ENCODE measurements around the gene CUL9.

Gene CUL9

DNA sequence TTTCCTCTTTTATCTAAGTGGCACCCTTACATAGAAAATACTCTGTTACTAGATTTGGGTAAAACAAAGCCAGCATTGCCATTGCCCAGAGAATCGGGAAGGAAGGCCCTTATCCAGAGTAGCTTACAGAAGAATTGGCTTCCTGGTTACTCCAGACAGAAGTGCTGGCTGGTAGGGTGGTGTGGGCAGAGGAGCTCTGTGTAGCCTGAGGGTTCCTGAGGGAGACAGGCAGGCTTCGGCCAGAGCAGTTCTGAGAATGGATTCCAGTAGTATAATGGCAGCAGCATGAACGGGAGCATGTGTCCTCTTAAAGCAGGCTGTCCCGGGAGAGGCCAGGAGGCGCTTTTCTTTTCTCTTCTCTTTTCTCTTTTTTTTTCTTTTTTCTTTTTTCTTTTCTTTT, 11.9 kb downstream of the CUL9 start:
- Histone ChIP-seq H3K27me3 (ENCODE audit: insufficient read depth, low read length) (no peaks in the 10 kb centered on the region), H3K9ac (ENCODE audit: low read length) (no peak overlapping the region), H3K4me1 (ENCODE audit: insufficient read depth, low read length, severe bottlenecking) (no peaks in the 10 kb centered on the region), H3K9me2 (ENCODE audit: low read depth, low read length) (no peaks in the 10 kb centered on the region), H2AFZ (ENCODE audit: low read length) (no peak overlapping the region), H3K79me2 (ENCODE audit: insufficient read depth, low read length) (no peaks in the 10 kb centered on the region), H3K36me3 (ENCODE audit: insufficient read depth, low read length) (peaks cover 29% of the 10 kb centered on the region; the same call in 1 of the 2 replicates), H3K27ac (ENCODE audit: low read depth, low read length, poor library complexity, severe bottlenecking) (no peak overlapping the region), H3K9me3 (ENCODE audit: low read length) (no peaks in the 10 kb centered on the region), H3K4me3 (ENCODE audit: low read depth, low read length, poor library complexity, severe bottlenecking) (no peak overlapping the region), H3F3A (ENCODE audit: insufficient read depth, low read length) (no peaks in the 10 kb centered on the region), H4K20me1 (ENCODE audit: insufficient read depth, low read length) (no peaks in the 10 kb centered on the region), H3K4me2 (ENCODE audit: low read length) (no peak overlapping the region)
- TF ChIP-seq, protein P1, sequence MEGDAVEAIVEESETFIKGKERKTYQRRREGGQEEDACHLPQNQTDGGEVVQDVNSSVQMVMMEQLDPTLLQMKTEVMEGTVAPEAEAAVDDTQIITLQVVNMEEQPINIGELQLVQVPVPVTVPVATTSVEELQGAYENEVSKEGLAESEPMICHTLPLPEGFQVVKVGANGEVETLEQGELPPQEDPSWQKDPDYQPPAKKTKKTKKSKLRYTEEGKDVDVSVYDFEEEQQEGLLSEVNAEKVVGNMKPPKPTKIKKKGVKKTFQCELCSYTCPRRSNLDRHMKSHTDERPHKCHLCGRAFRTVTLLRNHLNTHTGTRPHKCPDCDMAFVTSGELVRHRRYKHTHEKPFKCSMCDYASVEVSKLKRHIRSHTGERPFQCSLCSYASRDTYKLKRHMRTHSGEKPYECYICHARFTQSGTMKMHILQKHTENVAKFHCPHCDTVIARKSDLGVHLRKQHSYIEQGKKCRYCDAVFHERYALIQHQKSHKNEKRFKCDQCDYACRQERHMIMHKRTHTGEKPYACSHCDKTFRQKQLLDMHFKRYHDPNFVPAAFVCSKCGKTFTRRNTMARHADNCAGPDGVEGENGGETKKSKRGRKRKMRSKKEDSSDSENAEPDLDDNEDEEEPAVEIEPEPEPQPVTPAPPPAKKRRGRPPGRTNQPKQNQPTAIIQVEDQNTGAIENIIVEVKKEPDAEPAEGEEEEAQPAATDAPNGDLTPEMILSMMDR (IDR thresholded peaks at IDR 0.05; ENCODE audit: low read length) = no peak
- TF ChIP-seq EZH2 (IDR thresholded peaks at IDR 0.05; ENCODE audit: borderline replicate concordance, low read length) = no peak

DNA sequence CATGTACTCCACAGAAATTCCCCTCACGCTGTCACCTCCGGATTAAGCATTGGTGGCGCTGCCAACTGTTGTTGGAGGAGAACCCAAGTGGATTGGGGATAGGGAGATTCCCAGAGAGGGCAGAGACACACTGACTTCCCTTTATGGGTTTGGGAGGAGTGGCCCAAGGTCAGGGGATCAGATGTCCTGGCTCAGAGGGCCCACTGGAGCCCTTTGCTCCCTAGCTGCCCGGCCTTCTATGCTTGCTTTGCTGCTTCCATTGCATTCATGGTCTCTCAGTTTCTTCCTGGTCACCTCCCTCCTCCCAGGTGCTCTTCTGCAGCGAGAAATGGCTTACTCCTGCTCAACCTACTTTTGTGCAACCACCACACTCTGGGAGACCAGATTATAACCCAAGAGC, 14.3 kb downstream of the CUL9 start:
- Histone ChIP-seq H3K4me3 (ENCODE audit: low read depth, low read length, poor library complexity, severe bottlenecking) (no peak overlapping the region), H2AFZ (ENCODE audit: low read length) (no peak overlapping the region), H3K79me2 (ENCODE audit: insufficient read depth, low read length) (no peaks in the 10 kb centered on the region), H3K4me1 (ENCODE audit: insufficient read depth, low read length, severe bottlenecking) (no peaks in the 10 kb centered on the region), H3K36me3 (ENCODE audit: insufficient read depth, low read length) (peaks cover 46% of the 10 kb centered on the region; the same call in 1 of the 2 replicates), H3F3A (ENCODE audit: insufficient read depth, low read length) (no peaks in the 10 kb centered on the region), H3K9ac (ENCODE audit: low read length) (no peak overlapping the region), H3K4me2 (ENCODE audit: low read length) (no peak overlapping the region), H4K20me1 (ENCODE audit: insufficient read depth, low read length) (no peaks in the 10 kb centered on the region), H3K27ac (ENCODE audit: low read depth, low read length, poor library complexity, severe bottlenecking) (no peak overlapping the region), H3K9me3 (ENCODE audit: low read length) (no peaks in the 10 kb centered on the region), H3K27me3 (ENCODE audit: insufficient read depth, low read length) (no peaks in the 10 kb centered on the region), H3K9me2 (ENCODE audit: low read depth, low read length) (no peaks in the 10 kb centered on the region)
- TF ChIP-seq, protein P1 (IDR thresholded peaks at IDR 0.05; ENCODE audit: low read length) = no peak
- TF ChIP-seq EZH2 (IDR thresholded peaks at IDR 0.05; ENCODE audit: borderline replicate concordance, low read length) = no peak

DNA sequence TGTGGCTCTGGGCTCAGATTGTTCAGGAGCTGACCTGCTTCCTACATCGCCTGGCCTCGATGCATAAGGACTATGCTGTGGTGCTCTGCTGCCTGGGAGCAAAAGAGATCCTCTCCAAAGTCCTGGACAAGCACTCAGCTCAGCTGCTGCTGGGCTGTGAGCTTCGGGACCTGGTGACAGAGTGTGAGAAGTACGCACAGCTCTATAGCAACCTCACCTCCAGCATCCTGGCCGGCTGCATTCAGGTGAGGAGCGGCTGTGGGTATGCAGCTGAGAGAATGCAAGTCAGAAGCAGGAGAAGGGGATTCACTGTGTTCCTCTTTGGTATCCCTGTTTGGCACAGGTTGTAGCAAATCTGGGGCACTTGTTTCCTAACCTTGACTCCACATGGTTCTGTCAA, 17.9 kb downstream of the CUL9 start:
- Histone ChIP-seq H3K4me2 (ENCODE audit: low read length) (no peak overlapping the region), H3K4me1 (ENCODE audit: insufficient read depth, low read length, severe bottlenecking) (no peaks in the 10 kb centered on the region), H3K9ac (ENCODE audit: low read length) (no peak overlapping the region), H3F3A (ENCODE audit: insufficient read depth, low read length) (no peaks in the 10 kb centered on the region), H4K20me1 (ENCODE audit: insufficient read depth, low read length) (no peaks in the 10 kb centered on the region), H3K27me3 (ENCODE audit: insufficient read depth, low read length) (no peaks in the 10 kb centered on the region), H3K9me2 (ENCODE audit: low read depth, low read length) (no peaks in the 10 kb centered on the region), H3K4me3 (ENCODE audit: low read depth, low read length, poor library complexity, severe bottlenecking) (no peak overlapping the region), H3K9me3 (ENCODE audit: low read length) (no peaks in the 10 kb centered on the region), H3K27ac (ENCODE audit: low read depth, low read length, poor library complexity, severe bottlenecking) (no peak overlapping the region), H3K79me2 (ENCODE audit: insufficient read depth, low read length) (no peaks in the 10 kb centered on the region), H2AFZ (ENCODE audit: low read length) (no peak overlapping the region), H3K36me3 (ENCODE audit: insufficient read depth, low read length) (peaks cover 38% of the 10 kb centered on the region; the same call in 1 of the 2 replicates)
- TF ChIP-seq EZH2 (IDR thresholded peaks at IDR 0.05; ENCODE audit: borderline replicate concordance, low read length) = no peak
- TF ChIP-seq, protein P1 (IDR thresholded peaks at IDR 0.05; ENCODE audit: low read length) = no peak
